K562 (cell line): ENCODE data around the gene DYRK4. TPM values are rescaled to one million over a fixed set of nuclear protein-coding genes. Genes with fewer than 3 reads are reported as not detected.

Experiments used
- CBX1 ChIP-seq: sonication (generic); IDR thresholded peaks from 2 replicates; pipeline ENCODE4 v1.6.1; 2016; ENCODE audit warnings: antibody characterized with exemption, low read depth, mild to moderate bottlenecking
- CEBPB ChIP-seq: fragments of 450-650 bp; IDR thresholded peaks from 2 replicates; pipeline ENCODE4 v1.6.1; 2016; ENCODE audit warnings: missing genetic modification characterization, missing compliant biosample characterization
- CSDE1 ChIP-seq, 2 experiments: fragments of 450-650 bp; IDR thresholded peaks; 2 replicates each; pipeline ENCODE4 v1.6.1; 2016; ENCODE audit warnings: mild to moderate bottlenecking in 1 of 2
- ERF ChIP-seq: fragments of 450-650 bp; formaldehyde crosslinking; IDR thresholded peaks from 2 replicates; pipeline ENCODE4 v1.4.0; 2020; ENCODE audit warnings: mild to moderate bottlenecking, mixed read lengths
- FOXP1 ChIP-seq: sonication (generic); formaldehyde crosslinking; IDR thresholded peaks from 2 replicates; pipeline ENCODE4 v1.8.0; 2022; ENCODE audit warnings: mild to moderate bottlenecking, missing genetic modification reagents
- GTF2E2 ChIP-seq: fragments of 200-800 bp; sonication (Bioruptor generic); IDR thresholded peaks from 2 replicates; pipeline ENCODE4 v1.6.1; 2016; ENCODE audit warnings: missing genetic modification characterization, missing compliant biosample characterization
- MAFF ChIP-seq: IDR thresholded peaks from 2 replicates; pipeline ENCODE4 v1.6.1; 2012; ENCODE audit warnings: low read length, improper control_type of control experiment
- NR1H2 ChIP-seq: sonication (generic); formaldehyde crosslinking; IDR thresholded peaks from 2 replicates; pipeline ENCODE4 v1.4.0; 2020; ENCODE audit warnings: mild to moderate bottlenecking, missing genetic modification reagents
- NRF1 ChIP-seq, 2 experiments: fragments of 450-650 bp; IDR thresholded peaks in 1 of 2; conservative IDR thresholded peaks in 1 of 2; 2 replicates each; pipeline ENCODE4 v1.6.1; 2014; ENCODE audit warnings: mild to moderate bottlenecking in 2 of 2
- PCBP2 ChIP-seq: fragments of 200-400 bp; formaldehyde crosslinking; IDR thresholded peaks from 2 replicates; pipeline ENCODE4 v1.6.1; 2018; ENCODE audit warnings: low read length, low read depth, mild to moderate bottlenecking, moderate library complexity; ENCODE audit not compliant: poor library complexity, severe bottlenecking
- SETDB1 ChIP-seq: IDR thresholded peaks from one replicate; pipeline ENCODE4 v1.6.1; 2012; ENCODE audit warnings: low read length, control low read depth, inconsistent platforms
- SMAD1 ChIP-seq: fragments of 150-350 bp; IDR thresholded peaks from 2 replicates; pipeline ENCODE4 v1.6.1; 2014; ENCODE audit warnings: low read length, low read depth; ENCODE audit not compliant: partially characterized antibody
- SP1 ChIP-seq: sonication (generic); formaldehyde crosslinking; IDR thresholded peaks from 2 replicates; pipeline ENCODE4 v1.8.1; 2022; ENCODE audit warnings: mild to moderate bottlenecking, missing genetic modification reagents
- SRSF3 ChIP-seq: fragments of 200-400 bp; formaldehyde crosslinking; IDR thresholded peaks from 2 replicates; pipeline ENCODE4 v1.6.1; 2016; ENCODE audit warnings: mild to moderate bottlenecking, low read length, moderate library complexity; ENCODE audit not compliant: insufficient read depth
- TAF9B ChIP-seq: fragments of 450-650 bp; IDR thresholded peaks from 2 replicates; pipeline ENCODE4 v1.6.1; 2018; ENCODE audit warnings: mild to moderate bottlenecking; ENCODE audit not compliant: partially characterized antibody
- TBL1XR1 ChIP-seq, 2 experiments: IDR thresholded peaks; 2 replicates each; pipeline ENCODE4 v1.6.1; 2012; ENCODE audit warnings: improper control_type of control experiment in 2 of 2, low read length in 2 of 2, mild to moderate bottlenecking in 1 of 2
- ZKSCAN3 ChIP-seq: fragments of 250-450 bp; sonication (Bioruptor Pico); IDR thresholded peaks from 2 replicates; pipeline ENCODE4 v1.4.0; 2020
- ZNF175 ChIP-seq: fragments of 200-800 bp; sonication (Bioruptor generic); IDR thresholded peaks from 2 replicates; pipeline ENCODE4 v1.6.1; 2016; ENCODE audit warnings: low read depth, mild to moderate bottlenecking, missing genetic modification characterization, missing compliant biosample characterization
- ZNF24 ChIP-seq: fragments of 450-650 bp; IDR thresholded peaks from 2 replicates; pipeline ENCODE4 v1.6.1; 2016
- ZNF76 ChIP-seq: fragments of 250-450 bp; sonication (Bioruptor Pico); IDR thresholded peaks from 2 replicates; pipeline ENCODE4 v1.4.0; 2020; ENCODE audit warnings: mild to moderate bottlenecking, moderate library complexity, borderline replicate concordance
- ZNF764 ChIP-seq: fragments of 250-450 bp; sonication (Bioruptor Pico); IDR thresholded peaks from 2 replicates; pipeline ENCODE4 v1.4.0; 2020; ENCODE audit warnings: low read depth, mild to moderate bottlenecking, moderate library complexity
- ZNF830 ChIP-seq: fragments of 250-450 bp; sonication (Bioruptor Pico); IDR thresholded peaks from 2 replicates; pipeline ENCODE4 v1.5.0; 2021; ENCODE audit warnings: mild to moderate bottlenecking
- polyA plus RNA-seq, 8 experiments: library from polyadenylated mRNA; depleted of rRNA in 4 of 8; stranded (reverse) in 5 of 8; unstranded in 3 of 8; fragments of >200 nt; fragmentation: Nextera tagmentation in 2 of 8; fragmentation: Illumina TruSeq in 1 of 8; extraction: Ambion mirVana in 2 of 8; extraction: Trizol in 1 of 8; gene quantifications; 2 replicates each; pipeline versions ENCODE4 v1.2.1 to v1.2.3, GENCODE V29; 2011 to 2014; ENCODE audit warnings: inconsistent platforms in 1 of 8, missing spikeins in 1 of 8
- total RNA-seq, 7 experiments: library from RNA; depleted of rRNA in 6 of 7; stranded (reverse); fragments of >200 nt in 6 of 7; fragmentation: Illumina TruSeq in 2 of 7; extraction: Trizol in 2 of 7; gene quantifications; 2 replicates each; pipeline versions ENCODE4 v1.2.1 to v1.2.3, GENCODE V29; 2011 to 2021; ENCODE audit warnings: low replicate concordance in 1 of 7
- TF ChIP-seq, protein P1 (sequence below), 2 experiments: IDR thresholded peaks; 2 replicates each; pipeline ENCODE4 v1.6.1; 2011; ENCODE audit warnings: borderline replicate concordance in 1 of 2, control low read depth in 1 of 2, low read depth in 1 of 2, low read length in 1 of 2, mild to moderate bottlenecking in 1 of 2, mixed read lengths in 1 of 2, moderate library complexity in 1 of 2; ENCODE audit not compliant: insufficient read depth in 1 of 2, insufficient read length in 1 of 2, poor library complexity in 1 of 2, severe bottlenecking in 1 of 2; ENCODE audit errors: extremely low read depth in 1 of 2
- TF ChIP-seq, protein P2 (sequence below): sonication (generic); formaldehyde crosslinking; IDR thresholded peaks from 2 replicates; pipeline ENCODE4 v1.8.1; 2023; ENCODE audit warnings: mild to moderate bottlenecking, missing genetic modification reagents
- TF ChIP-seq, protein P3 (sequence below), 2 experiments: fragments of 450-650 bp; conservative IDR thresholded peaks; 2 replicates each; pipeline ENCODE4 v1.6.1; 2017; ENCODE audit warnings: mild to moderate bottlenecking in 2 of 2, moderate library complexity in 2 of 2

Gene DYRK4
- total and polyA plus RNA-seq, 9 of the 15 experiments (the other 6 are each of a cell fraction or from before 2014, with no cell fraction given): 13.4 to 37.4 (median 22.2) TPM

GRCh38 chr12:4538207-4539160 is 23.5 kb upstream of the DYRK4 start, which contains the start of gene RAD51AP1 (continued):
- TF ChIP-seq SETDB1 (no peak), ZNF76 (CRISPR knock-in tag) (no peak), CBX1 (no peak), ERF (CRISPR knock-in tag) (no peak; the same call in 1 of the 2 replicates), SMAD1 (peak; percentile 26), NR1H2 (CRISPR knock-in tag) (no peak), GTF2E2 (tag) (0 out of 2 replicates have a peak, but pooled peaks have one; percentile 42), SRSF3 (no peak), PCBP2 (no peak), CSDE1 (IDR thresholded peaks at IDR 0.05) (peak in 1 of 2 experiments; percentile 17; a peak in 1 of 4 replicates), ZNF24 (no peak), TBL1XR1 (IDR thresholded peaks at IDR 0.05; ENCODE audit: low read length in 2 of 2) (peak in 1 of 2 experiments; percentile 28; a peak in 1 of 4 replicates), ZKSCAN3 (CRISPR knock-in tag) (no peak), CEBPB (peak; percentile 13; the same call in 1 of the 2 replicates), ZNF764 (CRISPR knock-in tag) (no peak), NRF1 (conservative IDR thresholded peaks at IDR 0.05 in 1 of 2, IDR thresholded peaks at IDR 0.05 in 1 of 2) (peak; percentile 95 to 96), MAFF (peak; percentile 13; the same call in 1 of the 2 replicates), SP1 (CRISPR knock-in tag) (0 out of 2 replicates have a peak, but pooled peaks have one; percentile 19), ZNF830 (CRISPR knock-in tag) (no peak), TAF9B (peak; percentile 84), ZNF175 (CRISPR knock-in tag) (no peak), FOXP1 (CRISPR knock-in tag) (no peak)
- TF ChIP-seq, protein P1, sequence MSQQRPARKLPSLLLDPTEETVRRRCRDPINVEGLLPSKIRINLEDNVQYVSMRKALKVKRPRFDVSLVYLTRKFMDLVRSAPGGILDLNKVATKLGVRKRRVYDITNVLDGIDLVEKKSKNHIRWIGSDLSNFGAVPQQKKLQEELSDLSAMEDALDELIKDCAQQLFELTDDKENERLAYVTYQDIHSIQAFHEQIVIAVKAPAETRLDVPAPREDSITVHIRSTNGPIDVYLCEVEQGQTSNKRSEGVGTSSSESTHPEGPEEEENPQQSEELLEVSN (IDR thresholded peaks at IDR 0.05; ENCODE audit: borderline replicate concordance in 1 of 2, extremely low read depth in 1 of 2, insufficient read depth in 1 of 2, insufficient read length in 1 of 2, low read depth in 1 of 2, low read length in 1 of 2, poor library complexity in 1 of 2, severe bottlenecking in 1 of 2): peak; percentile 80 to 90
- TF ChIP-seq, protein P2, sequence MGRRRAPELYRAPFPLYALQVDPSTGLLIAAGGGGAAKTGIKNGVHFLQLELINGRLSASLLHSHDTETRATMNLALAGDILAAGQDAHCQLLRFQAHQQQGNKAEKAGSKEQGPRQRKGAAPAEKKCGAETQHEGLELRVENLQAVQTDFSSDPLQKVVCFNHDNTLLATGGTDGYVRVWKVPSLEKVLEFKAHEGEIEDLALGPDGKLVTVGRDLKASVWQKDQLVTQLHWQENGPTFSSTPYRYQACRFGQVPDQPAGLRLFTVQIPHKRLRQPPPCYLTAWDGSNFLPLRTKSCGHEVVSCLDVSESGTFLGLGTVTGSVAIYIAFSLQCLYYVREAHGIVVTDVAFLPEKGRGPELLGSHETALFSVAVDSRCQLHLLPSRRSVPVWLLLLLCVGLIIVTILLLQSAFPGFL (CRISPR knock-in tag): no peak
- TF ChIP-seq, protein P3, sequence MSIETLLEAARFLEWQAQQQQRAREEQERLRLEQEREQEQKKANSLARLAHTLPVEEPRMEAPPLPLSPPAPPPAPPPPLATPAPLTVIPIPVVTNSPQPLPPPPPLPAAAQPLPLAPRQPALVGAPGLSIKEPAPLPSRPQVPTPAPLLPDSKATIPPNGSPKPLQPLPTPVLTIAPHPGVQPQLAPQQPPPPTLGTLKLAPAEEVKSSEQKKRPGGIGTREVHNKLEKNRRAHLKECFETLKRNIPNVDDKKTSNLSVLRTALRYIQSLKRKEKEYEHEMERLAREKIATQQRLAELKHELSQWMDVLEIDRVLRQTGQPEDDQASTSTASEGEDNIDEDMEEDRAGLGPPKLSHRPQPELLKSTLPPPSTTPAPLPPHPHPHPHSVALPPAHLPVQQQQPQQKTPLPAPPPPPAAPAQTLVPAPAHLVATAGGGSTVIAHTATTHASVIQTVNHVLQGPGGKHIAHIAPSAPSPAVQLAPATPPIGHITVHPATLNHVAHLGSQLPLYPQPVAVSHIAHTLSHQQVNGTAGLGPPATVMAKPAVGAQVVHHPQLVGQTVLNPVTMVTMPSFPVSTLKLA (conservative IDR thresholded peaks at IDR 0.05): peak; percentile 89 to 96
